Ovary (tissue), 3 donors: ENCODE results near the gene IFNGR1.

Experiments
- POLR2A ChIP-seq: fragments of 450-650 bp; IDR thresholded peaks from one replicate; pipeline ENCODE4 v1.6.1; 2017; ENCODE audit warnings: antibody characterized with exemption, mild to moderate bottlenecking, moderate library complexity
- TF ChIP-seq, protein P1 (sequence below), 3 donors: fragments of 450-650 bp in 2 of 3; fragments of 200-600 bp in 1 of 3; IDR thresholded peaks; one replicate each; pipeline versions ENCODE4 v1.5.1 to v1.8.0; 2016 to 2022; ENCODE audit warnings: antibody characterized with exemption in 3 of 3, mild to moderate bottlenecking in 1 of 3
- donor health status: DM: no; HTN: no; CAD: no.

DNA sequence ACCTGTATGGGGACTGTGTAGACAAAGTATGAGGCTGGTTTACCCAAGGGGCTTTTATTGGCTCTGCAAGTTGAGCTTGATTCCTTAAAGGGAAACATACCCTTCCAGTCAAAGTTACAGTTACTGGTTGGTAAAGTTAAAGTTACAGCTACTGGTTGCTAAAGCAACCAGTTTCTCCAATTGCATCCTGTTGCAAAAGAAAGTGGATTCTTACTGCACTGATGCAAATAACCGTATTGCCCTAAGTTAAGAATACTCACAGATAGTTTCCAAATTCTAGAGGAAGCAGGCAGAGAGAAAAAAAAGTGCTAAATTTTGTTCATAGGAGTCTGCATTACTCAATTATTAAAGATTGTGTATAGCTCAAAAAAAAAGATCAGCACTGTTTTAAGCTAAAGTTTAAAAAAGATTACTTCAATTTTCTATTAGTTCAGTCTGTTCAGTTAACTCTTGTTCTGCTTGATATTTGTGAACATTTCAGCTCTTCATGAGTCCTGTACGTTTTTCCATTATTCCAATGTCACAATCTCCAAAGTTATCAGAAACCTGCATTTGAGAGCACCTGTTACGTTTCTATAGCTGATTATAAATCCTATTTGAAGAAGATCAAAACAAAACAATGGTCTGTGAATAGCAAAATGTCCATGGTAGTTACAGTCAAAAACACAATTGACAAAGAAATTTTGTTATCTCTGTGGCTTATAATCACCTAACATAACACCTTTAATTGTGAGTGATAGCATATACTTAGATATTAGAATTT lies 37.1 kb downstream of the IFNGR1 start:
- TF ChIP-seq, protein P1, sequence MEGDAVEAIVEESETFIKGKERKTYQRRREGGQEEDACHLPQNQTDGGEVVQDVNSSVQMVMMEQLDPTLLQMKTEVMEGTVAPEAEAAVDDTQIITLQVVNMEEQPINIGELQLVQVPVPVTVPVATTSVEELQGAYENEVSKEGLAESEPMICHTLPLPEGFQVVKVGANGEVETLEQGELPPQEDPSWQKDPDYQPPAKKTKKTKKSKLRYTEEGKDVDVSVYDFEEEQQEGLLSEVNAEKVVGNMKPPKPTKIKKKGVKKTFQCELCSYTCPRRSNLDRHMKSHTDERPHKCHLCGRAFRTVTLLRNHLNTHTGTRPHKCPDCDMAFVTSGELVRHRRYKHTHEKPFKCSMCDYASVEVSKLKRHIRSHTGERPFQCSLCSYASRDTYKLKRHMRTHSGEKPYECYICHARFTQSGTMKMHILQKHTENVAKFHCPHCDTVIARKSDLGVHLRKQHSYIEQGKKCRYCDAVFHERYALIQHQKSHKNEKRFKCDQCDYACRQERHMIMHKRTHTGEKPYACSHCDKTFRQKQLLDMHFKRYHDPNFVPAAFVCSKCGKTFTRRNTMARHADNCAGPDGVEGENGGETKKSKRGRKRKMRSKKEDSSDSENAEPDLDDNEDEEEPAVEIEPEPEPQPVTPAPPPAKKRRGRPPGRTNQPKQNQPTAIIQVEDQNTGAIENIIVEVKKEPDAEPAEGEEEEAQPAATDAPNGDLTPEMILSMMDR (IDR thresholded peaks at IDR 0.05), result no peak
- TF ChIP-seq POLR2A, result no peak
